Neural crest cell (in vitro differentiated cells): ENCODE data around the gene CERCAM. TPM values are rescaled to one million over a fixed set of nuclear protein-coding genes. Genes with fewer than 3 reads are reported as not detected.

ENCODE experiments used
- DNase-seq: peaks from one replicate; pipeline ENCODE4 v3.0.0; 2021; ENCODE audit warnings: low read depth, mixed read lengths, low spot score
- H3K27ac Mint-ChIP-seq: one replicate; pipeline ENCODE4 v1.8.0; 2021; ENCODE audit warnings: mild to moderate bottlenecking, mixed read lengths; ENCODE audit not compliant: unreplicated experiment
- H3K27me3 Mint-ChIP-seq: 2 replicates; pipeline ENCODE4 v1.8.0; 2021; ENCODE audit warnings: low read depth, mild to moderate bottlenecking, mixed read lengths
- H3K36me3 Mint-ChIP-seq: 2 replicates; pipeline ENCODE4 v1.8.0; 2021; ENCODE audit warnings: low read depth, mild to moderate bottlenecking, mixed read lengths
- H3K4me1 Mint-ChIP-seq: 2 replicates; pipeline ENCODE4 v1.8.0; 2021; ENCODE audit warnings: mixed read lengths
- H3K4me3 Mint-ChIP-seq: one replicate; pipeline ENCODE4 v1.8.0; 2021; ENCODE audit warnings: mild to moderate bottlenecking, mixed read lengths
- H3K9me3 Mint-ChIP-seq: 2 replicates; pipeline ENCODE4 v1.8.0; 2021; ENCODE audit warnings: mixed read lengths
- CTCF ChIP-seq: fragments of 200-600 bp; sonication (generic); conservative IDR thresholded peaks from 2 replicates; pipeline ENCODE4 v1.5.0; 2021; ENCODE audit warnings: antibody characterized with exemption, mild to moderate bottlenecking
- total RNA-seq: library from RNA; stranded (reverse); gene quantifications from 2 replicates; pipeline ENCODE4 v1.2.1, GENCODE V29; 2021

CERCAM gene
- total RNA-seq, 1 donor from 2014 or later = 56.4 TPM

- Mint-ChIP-seq H3K4me3 (peak overlapping the region; percentile 83), H3K27me3 (peaks cover 6% of the 10 kb centered on the region), H3K4me1 (peaks cover 63% of the 10 kb centered on the region), H3K9me3 (no peaks in the 10 kb centered on the region), H3K27ac (peak overlapping the region; percentile 97), H3K36me3 (no peaks in the 10 kb centered on the region)
- DNase-seq = no peak
- TF ChIP-seq CTCF = no peak
Observed at GRCh38 chr9:128405077-128405779, 15.4 kb upstream of the CERCAM start.

- H3K27me3 Mint-ChIP-seq = peaks cover 6% of the 10 kb centered on the region
- H3K36me3 Mint-ChIP-seq = no peaks in the 10 kb centered on the region
- no peaks in the 10 kb centered on the region for H3K9me3 Mint-ChIP-seq
- TF ChIP-seq CTCF = no peak
- H3K4me3 Mint-ChIP-seq = no peak overlapping the region
- H3K27ac Mint-ChIP-seq = peak overlapping the region; percentile 97
- peaks cover 64% of the 10 kb centered on the region for H3K4me1 Mint-ChIP-seq
- no peak for DNase-seq
Observed at GRCh38 chr9:128405780-128406171, 14.9 kb upstream of the CERCAM start.

- Mint-ChIP-seq H3K9me3 (no peaks in the 10 kb centered on the region), H3K4me3 (peak overlapping the region; percentile 58), H3K4me1 (peaks cover 68% of the 10 kb centered on the region), H3K36me3 (no peaks in the 10 kb centered on the region), H3K27me3 (peaks cover 4% of the 10 kb centered on the region), H3K27ac (peak overlapping the region; percentile 59)
- TF ChIP-seq CTCF = no peak
- DNase-seq = no peak
Observed at GRCh38 chr9:128406848-128407391, 13.7 kb upstream of the CERCAM start.

GRCh38 chr9:128408963-128409431 is 11.7 kb upstream of the CERCAM start:
- Mint-ChIP-seq H3K36me3 (no peaks in the 10 kb centered on the region), H3K27me3 (peaks cover 8% of the 10 kb centered on the region), H3K4me1 (peaks cover 74% of the 10 kb centered on the region), H3K9me3 (no peaks in the 10 kb centered on the region), H3K4me3 (peak overlapping the region; percentile 88), H3K27ac (peak overlapping the region; percentile 100)
- DNase-seq = peak; percentile 75
- TF ChIP-seq CTCF = no peak

- Mint-ChIP-seq H3K9me3 (no peaks in the 10 kb centered on the region), H3K4me3 (peak overlapping the region; percentile 48), H3K27me3 (peaks cover 8% of the 10 kb centered on the region), H3K4me1 (peaks cover 71% of the 10 kb centered on the region), H3K36me3 (no peaks in the 10 kb centered on the region), H3K27ac (peak overlapping the region; percentile 97)
- no peak for DNase-seq
- no peak for TF ChIP-seq CTCF
Observed at GRCh38 chr9:128409450-128409849, 11.2 kb upstream of the CERCAM start.
